ENCODE measurements around the gene PRAMEF5. TPM values are rescaled to one million over a fixed set of nuclear protein-coding genes. Genes with fewer than 3 reads are reported as not detected.
"Not testable (repeated sequence)": the region's sequence is repeated elsewhere in the genome, so short reads cannot be mapped to it uniquely, and the experiment has no call there.

PRAMEF5 gene
- total and polyA plus RNA-seq, 11 donors, result not detected

GRCh38 chr1:13303239-13303638 is 49.2 kb downstream of the PRAMEF5 start, which contains the start of gene PRAMEF33:
PRAMEF33 (plus strand) TSS chr1:13303539; CDS start chr1:13305955, 2,416 bp downstream.
- WGBS, 4 donors, result no CpG with 5 or more reads among the region's 1 CpG
- intact Hi-C loops (cut with DNase I); ATAC-seq: not testable (repeated sequence)

More at GRCh38 chr1:13303239-13303638, 49.2 kb downstream of the PRAMEF5 start, which contains the start of gene PRAMEF33:
- H3K36me3 ChIP-seq, H3K27me3 ChIP-seq, H3K27ac ChIP-seq, H3K4me3 ChIP-seq, H3K4me1 ChIP-seq, H3K9me3 ChIP-seq, DNase-seq: not testable (repeated sequence)

Other genes with a start within 250 kb of the PRAMEF5 start
- gene PRAMEF27, start 197.6 kb upstream of the PRAMEF5 start, total RNA-seq, result not detected
- not detected for gene PRAMEF27, start 197.6 kb upstream of the PRAMEF5 start, polyA plus RNA-seq
- not detected for gene HNRNPCL3, start 193.4 kb upstream of the PRAMEF5 start, total RNA-seq
- not detected for gene HNRNPCL3, start 193.4 kb upstream of the PRAMEF5 start, polyA plus RNA-seq
- gene PRAMEF25, start 183.4 kb upstream of the PRAMEF5 start, total RNA-seq, result not detected
- not detected for gene PRAMEF25, start 183.4 kb upstream of the PRAMEF5 start, polyA plus RNA-seq
- gene HNRNPCL2, start 137.3 kb upstream of the PRAMEF5 start, total RNA-seq, result not detected
- not detected for gene HNRNPCL2, start 137.3 kb upstream of the PRAMEF5 start, polyA plus RNA-seq
- gene PRAMEF26, start 98.2 kb upstream of the PRAMEF5 start, total RNA-seq, result not detected
- not detected for gene PRAMEF26, start 98.2 kb upstream of the PRAMEF5 start, polyA plus RNA-seq
- not detected for gene HNRNPCL4, start 88.6 kb upstream of the PRAMEF5 start, total RNA-seq
- gene HNRNPCL4, start 88.6 kb upstream of the PRAMEF5 start, polyA plus RNA-seq, result not detected
- not detected for gene PRAMEF9, start 82.3 kb upstream of the PRAMEF5 start, total RNA-seq
- gene PRAMEF9, start 82.3 kb upstream of the PRAMEF5 start, polyA plus RNA-seq, result not detected
- not detected for gene PRAMEF13, start 52.8 kb upstream of the PRAMEF5 start, total RNA-seq
- gene PRAMEF13, start 52.8 kb upstream of the PRAMEF5 start, polyA plus RNA-seq, result not detected
- gene PRAMEF18, start 28.0 kb upstream of the PRAMEF5 start, total RNA-seq, result not detected
- gene PRAMEF18, start 28.0 kb upstream of the PRAMEF5 start, polyA plus RNA-seq, result not detected
- not detected for gene PRAMEF8, start 30.9 kb downstream of the PRAMEF5 start, total RNA-seq
- not detected for gene PRAMEF8, start 30.9 kb downstream of the PRAMEF5 start, polyA plus RNA-seq
- not detected for gene PRAMEF33, start 49.3 kb downstream of the PRAMEF5 start, total RNA-seq
- gene PRAMEF33, start 49.3 kb downstream of the PRAMEF5 start, polyA plus RNA-seq, result not detected
- gene PRAMEF15, start 61.4 kb downstream of the PRAMEF5 start, total RNA-seq, result not detected
- gene PRAMEF15, start 61.4 kb downstream of the PRAMEF5 start, polyA plus RNA-seq, result not detected
- gene PRAMEF14, start 92.9 kb downstream of the PRAMEF5 start, total RNA-seq, result not detected
- gene PRAMEF14, start 92.9 kb downstream of the PRAMEF5 start, polyA plus RNA-seq, result not detected
- gene PRAMEF19, start 117.7 kb downstream of the PRAMEF5 start, total RNA-seq, result not detected
- not detected for gene PRAMEF19, start 117.7 kb downstream of the PRAMEF5 start, polyA plus RNA-seq
- gene PRAMEF17, start 135.4 kb downstream of the PRAMEF5 start, total RNA-seq, result not detected
- gene PRAMEF17, start 135.4 kb downstream of the PRAMEF5 start, polyA plus RNA-seq, result not detected
- gene PRAMEF20, start 156.3 kb downstream of the PRAMEF5 start, total RNA-seq, result not detected
- gene PRAMEF20, start 156.3 kb downstream of the PRAMEF5 start, polyA plus RNA-seq, result not detected